Frontal cortex (tissue), 4 donors: ENCODE data around the gene SESN1. TPM values are rescaled to one million over a fixed set of nuclear protein-coding genes. Genes with fewer than 3 reads are reported as not detected.

Experiments used
- DNase-seq, 2 donors: peaks; one replicate each; pipeline ENCODE4 v3.0.0; 2012; ENCODE audit warnings: low spot score in 2 of 2
- FAIRE-seq: peaks from 2 replicates; lab custom pipeline; 2012; peaks lifted over from hg19 to GRCh38; lab: Jason Lieb, UNC
- total RNA-seq: library from RNA; depleted of rRNA; stranded (reverse); fragments of >200 nt; gene quantifications from one replicate; pipeline ENCODE4 v1.2.3, GENCODE V29; 2014
- donor health status: control.
- donor health status: control.
- donor health status: control.

SESN1 gene
- total RNA-seq, 1 donor from 2014 or later, result 34.6 TPM

GRCh38 chr6:109062767-109063352 is 31.8 kb downstream of the SESN1 start:
- no peak for FAIRE-seq
- no peak for DNase-seq

- FAIRE-seq (no peak), DNase-seq (no peak)
Measured at GRCh38 chr6:109062216-109062615, 32.4 kb downstream of the SESN1 start.

GRCh38 chr6:109060571-109060970 is 34.1 kb downstream of the SESN1 start:
- no peak for DNase-seq
- no peak for FAIRE-seq

- FAIRE-seq (no peak), DNase-seq (peak in 1 of 2 donors; percentile 23)
Measured at GRCh38 chr6:109059571-109060021, 35.0 kb downstream of the SESN1 start.

GRCh38 chr6:109059153-109059552 is 35.5 kb downstream of the SESN1 start:
- FAIRE-seq, result no peak

GRCh38 chr6:109058620-109059019 is 36.0 kb downstream of the SESN1 start:
- no peak for FAIRE-seq
- no peak for DNase-seq

More at GRCh38 chr6:109059153-109059552, 35.5 kb downstream of the SESN1 start:
- DNase-seq, result no peak

GRCh38 chr6:109056661-109057060 is 38.0 kb downstream of the SESN1 start:
- DNase-seq (no peak), FAIRE-seq (no peak)

- FAIRE-seq (no peak), DNase-seq (no peak)
Measured at GRCh38 chr6:109055771-109056235, 38.8 kb downstream of the SESN1 start.

GRCh38 chr6:109053336-109053735 is 41.3 kb downstream of the SESN1 start:
- DNase-seq (no peak), FAIRE-seq (no peak)

GRCh38 chr6:109052852-109053251 is 41.8 kb downstream of the SESN1 start:
- DNase-seq (no peak), FAIRE-seq (no peak)

GRCh38 chr6:109052018-109052651 is 42.5 kb downstream of the SESN1 start:
- FAIRE-seq, result peak; percentile 70
- no peak for DNase-seq

- no peak for DNase-seq
- no peak for FAIRE-seq
Measured at GRCh38 chr6:109051301-109052017, 43.2 kb downstream of the SESN1 start.

- no peak for DNase-seq
- FAIRE-seq, result no peak
Measured at GRCh38 chr6:109050447-109051102, 44.1 kb downstream of the SESN1 start.

- FAIRE-seq (peak; percentile 94), DNase-seq (peak in 1 of 2 donors; percentile 44)
Measured at GRCh38 chr6:109050012-109050411, 44.6 kb downstream of the SESN1 start.

- FAIRE-seq (no peak), DNase-seq (no peak)
Measured at GRCh38 chr6:109048670-109049415, 45.8 kb downstream of the SESN1 start.

- no peak for DNase-seq
- FAIRE-seq, result no peak
Measured at GRCh38 chr6:109048176-109048575, 46.5 kb downstream of the SESN1 start.

GRCh38 chr6:109045493-109045892 is 49.2 kb downstream of the SESN1 start:
- FAIRE-seq (no peak), DNase-seq (no peak)

GRCh38 chr6:109039795-109040194 is 54.9 kb downstream of the SESN1 start:
- FAIRE-seq, result no peak

GRCh38 chr6:109038837-109039398 is 55.7 kb downstream of the SESN1 start:
- no peak for FAIRE-seq
- DNase-seq, result no peak

More at GRCh38 chr6:109039795-109040194, 54.9 kb downstream of the SESN1 start:
- no peak for DNase-seq
